Neuronal stem cell (in vitro differentiated cells): ENCODE measurements around the gene ART5.
"Not testable (repeated sequence)": the region's sequence is repeated elsewhere in the genome, so short reads cannot be mapped to it uniquely, and the experiment has no call there.

Experiments
- DNase-seq: peaks from one replicate; pipeline ENCODE4 v3.0.0-alpha.2; 2013; ENCODE audit warnings: low spot score
- H2AFZ ChIP-seq: one replicate; pipeline ENCODE4 v1.6.1; 2013; ENCODE audit warnings: mild to moderate bottlenecking, low read length, inconsistent platforms
- H2AK5ac ChIP-seq: 2 replicates; pipeline ENCODE4 v1.6.1; 2013; ENCODE audit warnings: low read depth, mild to moderate bottlenecking, inconsistent platforms, low read length, moderate library complexity, mixed read lengths
- H2BK120ac ChIP-seq: 2 replicates; pipeline ENCODE4 v1.6.1; 2013; ENCODE audit warnings: low read depth, mild to moderate bottlenecking, inconsistent platforms, low read length, moderate library complexity, mixed read lengths
- H2BK12ac ChIP-seq: one replicate; pipeline ENCODE4 v1.6.1; 2013; ENCODE audit warnings: low read length, inconsistent platforms
- H2BK15ac ChIP-seq: 2 replicates; pipeline ENCODE4 v1.6.1; 2013; ENCODE audit warnings: mild to moderate bottlenecking, low read length, inconsistent platforms, mixed read lengths
- H2BK5ac ChIP-seq: one replicate; pipeline ENCODE4 v1.6.1; 2013; ENCODE audit warnings: inconsistent platforms, mild to moderate bottlenecking, low read length, moderate library complexity
- H3K14ac ChIP-seq: one replicate; pipeline ENCODE4 v1.6.1; 2013; ENCODE audit warnings: low read length, inconsistent platforms
- H3K18ac ChIP-seq: 2 replicates; pipeline ENCODE4 v1.6.1; 2013; ENCODE audit warnings: low read length, inconsistent platforms
- H3K23ac ChIP-seq: 2 replicates; pipeline ENCODE4 v1.6.1; 2013; ENCODE audit warnings: low read depth, mild to moderate bottlenecking, mixed read lengths, low read length, inconsistent platforms; ENCODE audit not compliant: poor library complexity
- H3K27ac ChIP-seq: replicated peaks from 3 replicates; pipeline ENCODE4 v1.5.1; 2013; ENCODE audit warnings: low read length, inconsistent platforms
- H3K27me3 ChIP-seq, 3 experiments: 2 replicates each; pipeline ENCODE4 v1.6.1; 2013; ENCODE audit warnings: low read length in 3 of 3, mild to moderate bottlenecking in 2 of 3, inconsistent platforms in 1 of 3, low read depth in 1 of 3, mixed read lengths in 1 of 3, moderate library complexity in 1 of 3; ENCODE audit not compliant: control insufficient read depth in 3 of 3, insufficient read depth in 3 of 3
- H3K36me3 ChIP-seq, 2 donors: replicated peaks in 1 of 2; 2 replicates each; pipeline ENCODE4 v1.6.1; 2013; ENCODE audit warnings: low read length in 2 of 2; ENCODE audit not compliant: control insufficient read depth in 2 of 2, insufficient read depth in 2 of 2
- H3K4ac ChIP-seq: 2 replicates; pipeline ENCODE4 v1.6.1; 2013; ENCODE audit warnings: inconsistent platforms, mild to moderate bottlenecking, low read length, moderate library complexity
- H3K4me1 ChIP-seq, 2 donors: 1 replicate in 1 of 2; 2 replicates in 1 of 2; pipeline ENCODE4 v1.6.1; 2013; ENCODE audit warnings: low read length in 2 of 2, low read depth in 1 of 2; ENCODE audit not compliant: control insufficient read depth in 2 of 2, insufficient read depth in 1 of 2
- H3K4me2 ChIP-seq: one replicate; pipeline ENCODE4 v1.6.1; 2013; ENCODE audit warnings: mild to moderate bottlenecking, low read length, inconsistent platforms; ENCODE audit not compliant: insufficient read depth, poor library complexity, severe bottlenecking
- H3K4me3 ChIP-seq, 2 donors: 2 replicates each; pipeline ENCODE4 v1.5.1; 2013; ENCODE audit warnings: low read length in 2 of 2, mild to moderate bottlenecking in 2 of 2, inconsistent platforms in 1 of 2, moderate library complexity in 1 of 2
- H3K79me1 ChIP-seq: one replicate; pipeline ENCODE4 v1.6.1; 2013; ENCODE audit warnings: low read depth, mild to moderate bottlenecking, inconsistent platforms, low read length, moderate library complexity
- H3K9ac ChIP-seq: one replicate; pipeline ENCODE4 v1.6.1; 2013; ENCODE audit warnings: mild to moderate bottlenecking, low read depth, low read length, inconsistent platforms; ENCODE audit not compliant: poor library complexity
- H3K9me3 ChIP-seq, 2 donors: replicated peaks in 1 of 2; 2 replicates each; pipeline versions ENCODE3 to v1.6.1; 2013; ENCODE audit warnings: low read length in 2 of 2, mild to moderate bottlenecking in 2 of 2, inconsistent platforms in 1 of 2, low read depth in 1 of 2, mixed read lengths in 1 of 2, moderate library complexity in 1 of 2; ENCODE audit not compliant: control insufficient read depth in 2 of 2, insufficient read depth in 1 of 2
- H4K8ac ChIP-seq: one replicate; pipeline ENCODE4 v1.6.1; 2013; ENCODE audit warnings: low read depth, mild to moderate bottlenecking, inconsistent platforms, low read length, moderate library complexity
- H4K91ac ChIP-seq: one replicate; pipeline ENCODE4 v1.6.1; 2013; ENCODE audit warnings: low read length, low read depth, mild to moderate bottlenecking, inconsistent platforms; ENCODE audit not compliant: poor library complexity
- whole genome bisulfite sequencing, 2 donors: extraction: QIAGEN DNeasy Blood & Tissue Kit; methylation state at CpG; one replicate each; pipeline ENCODE4 v1.1.7; 2013; ENCODE audit warnings: missing lambda C conversion rate in 2 of 2, mixed read lengths in 1 of 2; ENCODE audit not compliant: insufficient read length in 2 of 2, insufficient replicate concordance in 1 of 2; ENCODE audit errors: extremely low coverage in 2 of 2; 5-methylcytosine and 5-hydroxymethylcytosine counted together

ART5 gene

DNA sequence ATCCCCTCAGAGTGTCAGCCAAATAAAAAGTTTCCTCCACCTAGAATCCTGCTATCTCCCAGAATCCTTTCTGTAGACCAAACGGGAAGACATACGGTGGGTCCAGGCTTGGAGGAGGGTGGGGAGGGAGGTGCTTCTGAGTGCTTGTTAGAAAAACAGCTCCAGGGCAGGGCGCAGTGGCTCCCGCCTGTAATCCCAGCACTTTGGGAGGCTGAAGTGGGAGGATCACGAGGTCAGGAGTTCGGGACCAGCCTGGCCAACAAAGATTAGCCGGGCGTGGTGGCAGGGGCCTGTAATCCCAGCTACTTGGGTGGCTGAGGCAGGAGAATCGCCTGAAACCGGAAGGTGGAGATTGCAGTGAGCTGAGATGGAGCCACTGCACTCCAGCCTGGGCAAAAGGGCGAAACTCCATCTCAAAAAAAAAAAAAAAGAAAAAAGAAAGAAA is 1.3 kb upstream of the ART5 start:
- Histone ChIP-seq H3K18ac (peak overlapping the region; percentile 95), H2BK5ac (peak overlapping the region; percentile 91), H2AFZ (peak overlapping the region; percentile 96), H2AK5ac (peak overlapping the region; percentile 51), H3K4me2 (peak overlapping the region; percentile 90), H3K14ac (peak overlapping the region; percentile 17), H3K4me3 (peak overlapping the region; percentile 54 to 85), H3K27ac (peak overlapping the region; percentile 98), H2BK15ac (peak overlapping the region; percentile 84)
- H3K4ac ChIP-seq, H4K8ac ChIP-seq, H4K91ac ChIP-seq, H3K36me3 ChIP-seq, H3K79me1 ChIP-seq, H3K4me1 ChIP-seq, H2BK120ac ChIP-seq, H2BK12ac ChIP-seq, H3K27me3 ChIP-seq, H3K9me3 ChIP-seq, H3K9ac ChIP-seq, H3K23ac ChIP-seq, DNase-seq: not testable (repeated sequence)
- no CpG with 5 or more reads among the region's 11 CpGs for WGBS, 2 donors

DNA sequence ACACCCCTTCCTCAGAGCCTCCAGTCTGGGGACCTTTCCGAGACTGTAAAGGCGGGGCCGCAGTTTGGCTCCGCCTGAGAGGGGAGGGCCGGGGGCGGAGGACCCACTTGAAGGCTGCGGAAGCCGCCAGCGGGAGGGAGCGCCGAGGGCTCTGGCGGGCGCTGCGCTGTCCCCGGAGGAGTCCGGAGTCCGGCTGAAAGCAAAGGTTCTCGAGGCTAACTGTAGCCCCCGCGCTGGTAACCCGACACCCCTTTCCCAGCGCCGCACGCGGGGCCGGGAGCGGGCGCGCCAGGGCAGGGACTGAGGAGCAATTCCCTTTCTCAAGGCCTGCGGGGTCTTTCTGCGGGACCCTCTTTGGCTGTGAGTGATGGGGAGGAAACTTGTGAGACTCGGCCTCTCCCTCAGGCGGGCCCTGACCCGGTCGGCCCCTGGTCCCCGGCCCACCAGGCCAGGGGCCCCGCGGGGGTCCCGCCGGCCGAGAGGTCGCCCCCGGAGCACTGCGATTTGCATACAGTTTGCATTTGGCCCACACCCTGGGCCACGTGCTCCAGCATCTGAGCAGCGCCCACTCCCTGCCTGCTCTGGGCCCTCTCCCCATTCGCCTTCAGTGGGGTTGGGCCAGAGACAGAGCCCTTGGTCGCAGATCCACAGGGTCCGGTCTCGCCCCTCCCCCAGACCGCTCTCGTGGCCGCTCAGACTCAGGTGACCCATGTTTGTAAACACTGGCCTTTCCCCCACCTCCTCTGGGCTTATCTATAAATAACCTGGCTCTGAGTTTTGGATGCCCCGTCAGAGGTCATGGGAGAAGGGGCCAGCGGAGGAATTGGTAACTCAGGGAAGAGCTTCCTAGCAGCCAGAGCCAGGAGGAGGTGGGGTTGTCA is 519 bp upstream of the ART5 start:
- H2BK15ac ChIP-seq: peak overlapping the region; percentile 84
- H2AFZ ChIP-seq: peak overlapping the region; percentile 96
- WGBS, 2 donors: no CpG with 5 or more reads among the region's 55 CpGs
- H4K8ac ChIP-seq: no peak overlapping the region
- H2BK5ac ChIP-seq: peak overlapping the region; percentile 91
- no peak overlapping the region for H3K4ac ChIP-seq
- peaks cover 3 to 5% of the 10 kb centered on the region in 2 donors for H3K4me1 ChIP-seq
- peak overlapping the region; percentile 17 for H3K14ac ChIP-seq
- no peaks in the 10 kb centered on the region for H3K79me1 ChIP-seq
- no peak overlapping the region for H2BK12ac ChIP-seq
- peak overlapping the region; percentile 61 for H3K23ac ChIP-seq
- peaks cover 4 to 9% of the 10 kb centered on the region in 2 donors for H3K9me3 ChIP-seq
- H3K27me3 ChIP-seq: peaks cover 0 to 4% (median 0%) of the 10 kb centered on the region in 3 experiments
- H3K9ac ChIP-seq: peak overlapping the region; percentile 79
- peak; percentile 92 for DNase-seq
- H2AK5ac ChIP-seq: peak overlapping the region; percentile 51
- no peaks in the 10 kb centered on the region for H3K36me3 ChIP-seq
- peak overlapping the region; percentile 98 for H3K27ac ChIP-seq
- peak overlapping the region; percentile 90 for H3K4me2 ChIP-seq
- no peak overlapping the region for H4K91ac ChIP-seq
- H2BK120ac ChIP-seq: peak overlapping the region; percentile 77
- H3K4me3 ChIP-seq: peak overlapping the region; percentile 54 to 85
- H3K18ac ChIP-seq: peak overlapping the region; percentile 95

DNA sequence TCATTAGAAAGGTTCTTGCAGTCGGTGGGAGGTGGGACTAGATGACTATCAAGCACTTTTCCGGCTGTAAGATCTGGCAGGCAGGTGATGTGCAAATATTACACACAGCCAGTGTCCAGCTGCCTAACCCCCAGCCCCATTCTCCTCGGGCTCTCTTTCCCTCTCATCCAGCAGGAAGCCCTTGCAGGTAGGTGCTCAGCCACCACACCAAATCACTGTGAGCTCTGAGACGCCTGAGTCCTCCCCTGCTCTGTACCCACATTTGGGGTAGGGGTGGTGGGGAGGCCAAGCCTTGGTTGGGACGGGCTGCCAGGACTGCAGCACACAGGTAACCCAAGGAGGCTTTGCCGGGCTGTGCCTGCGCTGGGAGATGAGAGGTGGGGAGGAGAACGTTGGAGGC is 601 bp downstream of the ART5 start:
- peak overlapping the region; percentile 70 for H3K23ac ChIP-seq
- H2AFZ ChIP-seq: peak overlapping the region; percentile 96
- H3K79me1 ChIP-seq: no peaks in the 10 kb centered on the region
- H3K4me3 ChIP-seq: peak overlapping the region in 1 of 2 donors; percentile 54
- no peak overlapping the region for H2BK12ac ChIP-seq
- H3K14ac ChIP-seq: no peak overlapping the region
- no peak overlapping the region for H2BK120ac ChIP-seq
- no peak overlapping the region for H2BK5ac ChIP-seq
- no peak overlapping the region for H3K27ac ChIP-seq
- peaks cover 3 to 5% of the 10 kb centered on the region in 2 donors for H3K4me1 ChIP-seq
- H3K9me3 ChIP-seq: peaks cover 4 to 9% of the 10 kb centered on the region in 2 donors
- H3K9ac ChIP-seq: no peak overlapping the region
- no CpG with 5 or more reads among the region's 8 CpGs for WGBS, 2 donors
- H3K27me3 ChIP-seq: peaks cover 0 to 6% (median 0%) of the 10 kb centered on the region in 3 experiments
- no peak overlapping the region for H4K8ac ChIP-seq
- no peak overlapping the region for H3K4ac ChIP-seq
- H2AK5ac ChIP-seq: peak overlapping the region; percentile 73
- H2BK15ac ChIP-seq: peak overlapping the region; percentile 79
- no peaks in the 10 kb centered on the region for H3K36me3 ChIP-seq
- H3K4me2 ChIP-seq: peak overlapping the region; percentile 90
- H3K18ac ChIP-seq: peak overlapping the region; percentile 95
- no peak overlapping the region for H4K91ac ChIP-seq
- no peak for DNase-seq

DNA sequence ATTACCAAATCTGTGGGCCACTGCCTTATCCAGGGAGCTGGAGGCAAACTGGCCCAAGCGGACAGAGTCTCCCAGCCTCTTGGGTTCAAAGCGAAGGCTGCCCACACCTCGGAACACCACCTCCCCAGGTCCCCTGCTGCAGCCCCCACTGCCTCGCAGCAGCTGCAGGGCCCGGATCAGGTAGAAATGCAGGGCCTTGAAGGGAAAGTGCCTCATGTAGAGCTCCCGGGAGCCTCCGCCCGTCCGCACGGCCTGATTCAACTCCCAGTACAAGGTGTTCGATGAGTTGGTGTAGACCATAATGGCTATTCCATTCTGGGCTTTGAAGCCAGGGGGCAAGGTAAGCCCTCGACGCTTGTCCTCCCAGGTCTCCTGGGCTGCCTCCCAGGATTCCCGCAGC is 2.0 kb downstream of the ART5 start:
- peaks cover 2 to 4% of the 10 kb centered on the region in 2 donors for H3K9me3 ChIP-seq
- no peak overlapping the region for H3K4me2 ChIP-seq
- peak overlapping the region; percentile 17 for H2AK5ac ChIP-seq
- peak overlapping the region; percentile 4 for H2BK5ac ChIP-seq
- H3K4ac ChIP-seq: no peak overlapping the region
- DNase-seq: no peak
- peaks cover 3 to 5% of the 10 kb centered on the region in 2 donors for H3K4me1 ChIP-seq
- H3K9ac ChIP-seq: no peak overlapping the region
- no CpG with 5 or more reads among the region's 14 CpGs for WGBS, 2 donors
- H4K91ac ChIP-seq: no peak overlapping the region
- no peak overlapping the region for H2AFZ ChIP-seq
- H3K27ac ChIP-seq: no peak overlapping the region
- no peak overlapping the region for H2BK12ac ChIP-seq
- no peak overlapping the region for H2BK15ac ChIP-seq
- H3K36me3 ChIP-seq: no peaks in the 10 kb centered on the region
- no peak overlapping the region for H2BK120ac ChIP-seq
- H3K4me3 ChIP-seq: no peak overlapping the region
- H3K27me3 ChIP-seq: peaks cover 0 to 16% (median 0%) of the 10 kb centered on the region in 3 experiments
- no peak overlapping the region for H3K18ac ChIP-seq
- H3K14ac ChIP-seq: no peak overlapping the region
- no peak overlapping the region for H4K8ac ChIP-seq
- no peak overlapping the region for H3K23ac ChIP-seq
- no peaks in the 10 kb centered on the region for H3K79me1 ChIP-seq
